ENCODE data around the gene FBN3.

Gene FBN3

GRCh38 chr19:8052464-8052859 is 96.9 kb downstream of the FBN3 start, which contains the start of gene CCL25:
Gene CCL25, plus strand, starts transcription at chr19:8052760. Its CDS starts 290 bp downstream, at chr19:8053050.
- no peak for TF ChIP-seq CTCF (IDR thresholded peaks at IDR 0.05)
- TF ChIP-seq ZFX (IDR thresholded peaks at IDR 0.05; ENCODE audit: borderline replicate concordance) = no peak
- H3K27ac ChIP-seq = no peak within 1 kb of the TSS

GRCh38 chr19:8050274-8051096 is 98.9 kb downstream of the FBN3 start:
- no peak overlapping the region for H3K27ac ChIP-seq

GRCh38 chr19:8046569-8047165 is 102.7 kb downstream of the FBN3 start:
- TF ChIP-seq CTCF (IDR thresholded peaks at IDR 0.05) (no peak), ZFX (IDR thresholded peaks at IDR 0.05; ENCODE audit: borderline replicate concordance) (no peak)
- H3K27ac ChIP-seq = no peak overlapping the region

More at GRCh38 chr19:8050274-8051096, 98.9 kb downstream of the FBN3 start:
- TF ChIP-seq CTCF (IDR thresholded peaks at IDR 0.05) (no peak; the same call in 1 of the 2 replicates), ZFX (IDR thresholded peaks at IDR 0.05; ENCODE audit: borderline replicate concordance) (no peak)

GRCh38 chr19:8045872-8046568 is 103.4 kb downstream of the FBN3 start:
- no peak overlapping the region for H3K27ac ChIP-seq
- no peak for TF ChIP-seq CTCF (IDR thresholded peaks at IDR 0.05)
- TF ChIP-seq ZFX (IDR thresholded peaks at IDR 0.05; ENCODE audit: borderline replicate concordance) = no peak

- no peak overlapping the region for H3K27ac ChIP-seq
- no peak for TF ChIP-seq CTCF (IDR thresholded peaks at IDR 0.05)
- TF ChIP-seq ZFX (IDR thresholded peaks at IDR 0.05; ENCODE audit: borderline replicate concordance) = no peak
These were observed 105.4 kb downstream of the FBN3 start for GRCh38 chr19:8044018-8044417.

- H3K27ac ChIP-seq = no peak overlapping the region
- TF ChIP-seq CTCF (IDR thresholded peaks at IDR 0.05) (no peak), ZFX (IDR thresholded peaks at IDR 0.05; ENCODE audit: borderline replicate concordance) (no peak)
These were observed 106.5 kb downstream of the FBN3 start for GRCh38 chr19:8042900-8043299.
